HepG2 (cell line): ENCODE measurements around the gene CASKIN1. TPM values are rescaled to one million over a fixed set of nuclear protein-coding genes. Genes with fewer than 3 reads are reported as not detected.

Source experiments
- ARID2 ChIP-seq: sonication (generic); formaldehyde crosslinking; IDR thresholded peaks from 2 replicates; pipeline ENCODE4 v1.8.1; 2022; ENCODE audit warnings: mild to moderate bottlenecking, missing genetic modification reagents, borderline replicate concordance
- ATF4 ChIP-seq, 2 experiments: fragments of 450-650 bp in 1 of 2; sonication (generic) in 1 of 2; formaldehyde crosslinking; IDR thresholded peaks; 2 replicates each; pipeline versions ENCODE4 v1.5.0 to v1.8.0; 2020 to 2022; ENCODE audit warnings: mild to moderate bottlenecking in 1 of 2, missing genetic modification reagents in 1 of 2
- CBX5 ChIP-seq: sonication (generic); formaldehyde crosslinking; IDR thresholded peaks from 2 replicates; pipeline ENCODE4 v1.4.0; 2020; ENCODE audit warnings: missing genetic modification reagents, borderline replicate concordance
- HIVEP1 ChIP-seq: sonication (generic); formaldehyde crosslinking; IDR thresholded peaks from 2 replicates; pipeline ENCODE4 v1.4.0; 2020; ENCODE audit warnings: mild to moderate bottlenecking, missing genetic modification reagents
- KMT2B ChIP-seq: IDR thresholded peaks from 2 replicates; pipeline ENCODE4 v1.6.1; 2016; ENCODE audit warnings: missing genetic modification reagents, missing compliant biosample characterization
- MLX ChIP-seq: IDR thresholded peaks from 2 replicates; pipeline ENCODE4 v1.6.1; 2016
- PCBP2 ChIP-seq: fragments of 200-400 bp; formaldehyde crosslinking; optimal IDR thresholded peaks from 2 replicates; pipeline ENCODE3; 2018; ENCODE audit warnings: low read length, low read depth; ENCODE audit not compliant: poor library complexity, severe bottlenecking
- UBTF ChIP-seq: sonication (generic); formaldehyde crosslinking; IDR thresholded peaks from 2 replicates; pipeline ENCODE4 v1.4.0; 2020; ENCODE audit warnings: mild to moderate bottlenecking, missing genetic modification reagents
- ZFP1 ChIP-seq: IDR thresholded peaks from 2 replicates; pipeline ENCODE4 v1.6.1; 2016
- ZNF143 ChIP-seq: sonication (generic); formaldehyde crosslinking; IDR thresholded peaks from 2 replicates; pipeline ENCODE4 v1.4.0; 2020; ENCODE audit warnings: missing genetic modification reagents
- ZNF318 ChIP-seq: sonication (generic); formaldehyde crosslinking; IDR thresholded peaks from 2 replicates; pipeline ENCODE4 v1.4.0; 2020; ENCODE audit warnings: mild to moderate bottlenecking, missing genetic modification reagents
- ZNF574 ChIP-seq: sonication (generic); formaldehyde crosslinking; IDR thresholded peaks from 2 replicates; pipeline ENCODE4 v1.4.0; 2020; ENCODE audit warnings: missing genetic modification reagents
- ZSCAN29 ChIP-seq: sonication (generic); formaldehyde crosslinking; conservative IDR thresholded peaks from 2 replicates; pipeline ENCODE4 v1.4.0; 2020; ENCODE audit warnings: mild to moderate bottlenecking, missing genetic modification reagents
- polyA plus RNA-seq, 8 experiments: library from polyadenylated mRNA; depleted of rRNA in 3 of 8; stranded (reverse) in 7 of 8; unstranded in 1 of 8; fragments of >200 nt; fragmentation: Illumina TruSeq in 4 of 8; extraction: Trizol in 4 of 8; gene quantifications; 2 replicates each; pipeline versions ENCODE4 v1.2.1 to v1.2.3, GENCODE V29; 2011 to 2016; ENCODE audit warnings: low read depth in 4 of 8, missing spikeins in 1 of 8, mixed read lengths in 1 of 8; ENCODE audit not compliant: insufficient read depth in 1 of 8
- total RNA-seq, 5 experiments: library from RNA; depleted of rRNA; stranded (reverse); fragments of >200 nt; fragmentation: Illumina TruSeq; extraction: Trizol; gene quantifications; 2 replicates each; pipeline ENCODE4 v1.2.3, GENCODE V29; 2016; ENCODE audit warnings: low read depth in 1 of 5

Gene CASKIN1
- total and polyA plus RNA-seq, 2 of the 13 experiments (the other 11 are each of a cell fraction or from before 2014, with no cell fraction given) = 1.2 to 2.2 TPM

GRCh38 chr16:2223221-2223941, 27.0 kb upstream of the CASKIN1 start, which contains the start of gene E4F1 (continued):
- no peak for TF ChIP-seq ZNF318
- no peak for TF ChIP-seq HIVEP1 (CRISPR knock-in tag)
- TF ChIP-seq PCBP2 = no peak
- TF ChIP-seq ZSCAN29 = peak; percentile 63; the same call in 1 of the 2 replicates
- peak; percentile 3 for TF ChIP-seq ZNF143
- TF ChIP-seq CBX5 (CRISPR knock-in tag) = peak; percentile 57; the same call in 1 of the 2 replicates
- no peak; the same call in 1 of the 2 replicates for TF ChIP-seq KMT2B (CRISPR knock-in tag)
- TF ChIP-seq ZNF574 (CRISPR knock-in tag) = peak; percentile 90
- peak in 1 of 2 experiments; percentile 63; a peak in 1 of 4 replicates for TF ChIP-seq ATF4 (CRISPR knock-in tag; IDR thresholded peaks at IDR 0.05)
- TF ChIP-seq ARID2 = no peak
- no peak for TF ChIP-seq MLX (CRISPR knock-in tag)
- TF ChIP-seq ZFP1 = no peak; the same call in 1 of the 2 replicates
- TF ChIP-seq UBTF (CRISPR knock-in tag) = peak; percentile 86
